Activated CD8-positive, alpha-beta memory T cell treated with anti-CD3 and anti-CD28 coated beads for 24 hours (primary cell): ENCODE measurements around the gene TIMMDC1.

Source experiments
- DNase-seq: peaks from one replicate; pipeline ENCODE4 v3.0.0-alpha.2; 2020

Gene TIMMDC1, protein sequence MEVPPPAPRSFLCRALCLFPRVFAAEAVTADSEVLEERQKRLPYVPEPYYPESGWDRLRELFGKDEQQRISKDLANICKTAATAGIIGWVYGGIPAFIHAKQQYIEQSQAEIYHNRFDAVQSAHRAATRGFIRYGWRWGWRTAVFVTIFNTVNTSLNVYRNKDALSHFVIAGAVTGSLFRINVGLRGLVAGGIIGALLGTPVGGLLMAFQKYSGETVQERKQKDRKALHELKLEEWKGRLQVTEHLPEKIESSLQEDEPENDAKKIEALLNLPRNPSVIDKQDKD

DNA sequence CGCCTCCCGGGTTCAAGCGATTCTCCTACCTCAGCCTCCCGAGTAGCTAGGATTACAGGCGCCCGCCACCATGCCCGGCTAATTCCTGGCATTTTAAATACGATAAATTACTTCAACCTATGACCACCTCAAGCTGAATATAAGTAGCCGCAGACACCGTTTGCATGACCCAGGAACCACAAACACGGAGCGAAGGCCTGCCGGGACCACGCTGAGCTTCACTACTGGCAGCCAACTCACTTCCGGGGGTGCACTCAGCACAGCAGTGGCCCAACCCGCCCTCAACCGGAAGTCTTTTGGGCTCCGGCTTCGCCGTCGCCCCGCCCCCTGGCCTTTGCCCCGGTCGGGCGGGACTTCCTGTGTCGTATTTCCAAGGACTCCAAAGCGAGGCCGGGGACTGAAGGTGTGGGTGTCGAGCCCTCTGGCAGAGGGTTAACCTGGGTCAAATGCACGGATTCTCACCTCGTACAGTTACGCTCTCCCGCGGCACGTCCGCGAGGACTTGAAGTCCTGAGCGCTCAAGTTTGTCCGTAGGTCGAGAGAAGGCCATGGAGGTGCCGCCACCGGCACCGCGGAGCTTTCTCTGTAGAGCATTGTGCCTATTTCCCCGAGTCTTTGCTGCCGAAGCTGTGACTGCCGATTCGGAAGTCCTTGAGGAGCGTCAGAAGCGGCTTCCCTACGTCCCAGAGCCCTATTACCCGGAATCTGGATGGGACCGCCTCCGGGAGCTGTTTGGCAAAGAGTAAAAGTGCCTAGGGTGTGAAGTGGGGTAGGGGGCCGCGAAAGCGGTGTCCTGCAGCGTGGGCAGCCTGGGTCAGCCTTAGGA is at the start of gene TIMMDC1:
Gene TIMMDC1 (plus strand): TSS at position 362 of the 826 bp plus-strand sequence. CDS start 187 bp downstream, at position 549.
- peak; percentile 98 for DNase-seq

DNA sequence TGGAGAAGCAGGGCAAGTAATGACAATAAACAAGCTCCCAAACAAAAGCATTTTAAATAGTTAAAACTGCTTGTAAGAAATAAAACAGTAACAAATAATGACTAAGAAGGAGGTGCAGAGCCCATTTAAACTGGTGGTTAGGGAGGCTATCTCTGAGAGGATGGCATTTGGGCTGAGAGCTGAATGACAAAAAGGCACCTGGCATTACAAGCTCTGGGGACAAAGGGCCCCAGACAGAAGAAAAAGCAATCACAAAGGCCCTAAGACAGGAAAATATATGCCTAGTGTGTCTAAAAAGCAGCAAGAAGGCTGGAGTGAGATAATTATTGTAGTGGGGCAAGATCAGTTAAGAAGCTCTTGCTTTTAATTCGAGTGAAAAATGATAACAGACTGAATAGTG is 44.5 kb upstream of the TIMMDC1 start:
- no peak for DNase-seq

DNA sequence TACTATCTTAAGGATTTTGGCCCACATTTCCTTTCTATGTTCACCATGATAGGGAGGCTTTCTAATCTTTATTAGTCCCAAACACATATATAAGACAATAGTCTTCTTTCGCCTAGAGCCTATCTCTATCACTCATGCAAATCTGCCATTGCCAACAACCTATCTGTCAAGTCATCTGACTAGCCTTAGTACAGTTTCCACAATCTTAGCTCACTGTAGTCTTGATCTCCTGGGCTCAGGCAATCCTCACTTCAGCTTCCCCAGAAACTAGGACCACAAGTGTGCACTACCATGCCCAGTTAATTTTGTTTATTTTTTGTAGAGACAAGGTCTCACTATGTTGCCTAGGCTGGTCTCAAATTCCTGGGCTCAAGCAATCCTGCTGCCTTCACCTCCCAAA is 41.9 kb upstream of the TIMMDC1 start:
- no peak for DNase-seq

DNA sequence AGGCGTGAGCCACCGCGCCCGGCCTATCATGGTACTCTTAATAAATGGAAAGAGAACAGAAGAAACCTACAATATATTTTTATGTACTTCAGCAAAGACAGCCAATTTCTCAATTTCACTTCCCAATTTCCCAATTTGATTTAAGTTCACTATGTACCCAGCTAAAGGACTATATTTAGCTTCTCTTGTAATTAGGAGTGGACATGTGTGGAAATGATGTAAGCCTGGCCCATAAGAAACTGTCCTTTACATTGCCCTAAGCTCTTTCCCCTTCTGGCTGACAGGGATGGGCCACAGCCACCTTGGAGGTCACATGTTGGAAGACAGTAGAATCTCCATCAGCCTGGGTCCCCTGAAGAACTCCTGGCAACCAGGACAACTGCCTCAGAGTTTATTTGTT is 41.1 kb upstream of the TIMMDC1 start:
- DNase-seq = no peak

DNA sequence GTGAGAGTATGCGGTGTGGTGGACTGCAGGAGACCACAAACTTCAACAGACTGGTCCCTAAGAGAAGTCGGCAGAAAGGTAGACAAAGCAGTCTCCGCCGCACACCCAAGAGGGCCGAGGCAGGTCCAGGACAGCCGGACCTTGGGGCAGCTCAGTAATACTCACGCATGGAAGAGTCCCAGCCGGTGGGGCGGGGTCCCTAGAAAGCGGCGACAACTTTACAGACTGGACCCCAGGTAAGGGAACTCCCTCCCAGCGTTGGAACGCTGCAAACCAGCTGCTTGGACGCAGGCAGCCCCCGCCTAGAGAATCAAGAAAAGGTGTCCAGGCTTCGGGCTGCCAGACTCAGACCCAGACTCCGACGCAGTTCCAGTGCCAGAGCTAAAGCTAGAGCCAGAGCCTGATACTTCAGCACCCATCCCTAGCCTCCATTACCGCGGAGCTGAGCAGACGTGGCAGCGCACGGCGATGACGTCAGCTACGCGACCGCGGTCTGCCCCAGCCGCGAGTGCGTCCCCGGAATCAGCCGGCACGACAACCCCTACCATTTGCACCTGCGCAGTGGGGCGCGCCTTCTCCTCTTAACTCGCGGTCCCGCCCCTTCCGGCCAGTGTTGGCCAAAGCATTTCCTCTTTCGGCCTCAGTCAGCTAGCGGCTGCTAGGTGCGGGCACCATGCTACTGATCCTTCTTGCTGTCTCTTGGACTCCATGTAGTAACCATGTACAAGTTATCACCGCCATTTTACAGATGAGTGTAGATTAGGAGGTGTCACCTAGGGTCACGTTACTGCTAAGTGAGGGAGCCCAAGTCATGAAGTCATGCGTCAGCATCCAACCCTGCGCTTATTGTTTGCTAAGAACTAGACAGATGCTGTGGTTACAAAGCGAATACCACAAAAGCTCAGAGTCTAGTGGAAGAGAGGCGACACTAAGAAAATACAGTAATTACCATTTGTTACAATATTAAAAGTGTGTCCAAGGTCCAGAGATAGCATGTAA is 34.9 kb upstream of the TIMMDC1 start, which contains the start of gene TMEM39A:
Gene TMEM39A (minus strand): TSS at position 445 of the 999 bp plus-strand sequence. CDS start 1,541 bp downstream, outside the sequence.
- DNase-seq = peak; percentile 100

DNA sequence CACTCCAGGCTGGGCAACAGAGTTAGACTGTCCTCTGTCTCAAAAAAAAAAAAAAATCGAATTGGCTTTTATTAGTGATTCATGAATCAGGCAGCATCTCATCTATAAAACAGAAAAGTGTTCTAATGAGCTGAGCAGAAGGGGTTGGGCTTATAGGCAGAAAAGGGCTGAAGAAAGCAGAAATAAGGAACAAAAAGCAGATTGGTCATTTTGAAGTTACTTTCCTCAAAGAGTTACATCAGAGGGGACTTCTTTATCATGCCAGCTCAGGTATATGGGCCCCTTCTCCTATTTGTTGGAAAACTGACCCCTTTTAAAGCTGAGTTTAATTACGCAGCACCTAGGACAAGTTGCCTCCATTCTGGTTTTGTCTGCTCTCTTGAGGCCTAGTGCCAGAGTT is 30.3 kb upstream of the TIMMDC1 start:
- no peak for DNase-seq

DNA sequence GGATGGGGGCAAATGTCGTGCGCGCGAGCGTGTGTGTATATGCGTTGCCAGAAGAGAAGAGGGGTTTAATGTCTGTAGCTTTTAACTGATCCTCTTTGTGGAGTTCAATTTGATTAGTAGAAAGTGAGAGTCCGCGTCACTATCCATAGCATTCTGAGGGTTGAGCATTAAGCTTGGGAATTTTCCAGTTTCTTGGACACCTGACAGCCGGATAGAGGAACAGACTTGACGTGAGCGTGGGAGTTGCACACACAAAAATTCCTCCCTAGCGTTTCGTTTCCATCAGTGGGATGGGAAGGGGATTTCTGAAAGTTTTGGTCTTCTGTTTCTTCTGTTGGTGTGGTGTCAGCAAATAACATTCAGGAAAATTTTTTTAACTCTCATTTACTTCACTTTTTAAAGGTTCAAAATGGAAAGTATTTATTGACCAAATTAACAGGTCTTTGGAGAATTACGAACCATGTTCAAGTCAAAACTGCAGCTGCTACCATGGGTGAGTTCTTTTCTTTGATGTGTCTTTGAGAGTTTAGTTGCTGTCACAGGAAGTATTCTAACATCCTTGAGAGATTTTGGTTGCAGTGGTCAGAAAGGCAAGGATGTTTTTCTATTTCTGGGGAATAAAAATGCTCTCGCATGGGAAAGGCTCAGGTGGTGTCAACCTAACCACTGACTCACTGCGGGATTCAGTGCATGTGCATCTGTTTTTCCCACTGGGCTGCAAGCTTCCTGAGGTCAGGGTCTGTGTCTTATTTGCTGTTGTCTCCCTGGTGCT is 28.7 kb upstream of the TIMMDC1 start:
- no peak for DNase-seq

DNA sequence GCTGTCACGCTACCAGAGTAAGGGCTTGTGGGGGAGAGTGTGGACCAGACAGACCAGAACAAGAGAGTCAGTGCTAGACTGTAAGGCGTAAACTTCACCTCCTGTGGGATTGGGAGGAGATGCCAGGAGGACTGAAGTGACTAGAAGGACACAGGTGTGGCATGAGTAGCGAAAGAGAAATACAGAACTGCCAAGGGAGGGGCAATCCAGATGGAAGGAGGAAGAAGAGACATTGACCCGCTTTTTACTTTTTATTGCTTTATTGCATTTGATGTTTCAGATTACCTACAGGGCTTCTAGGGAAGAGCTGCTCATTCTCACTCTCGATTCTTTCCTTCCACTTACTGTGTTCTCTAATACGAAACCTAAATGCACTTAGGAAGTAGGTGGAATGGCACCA is 27.5 kb upstream of the TIMMDC1 start:
- no peak for DNase-seq

DNA sequence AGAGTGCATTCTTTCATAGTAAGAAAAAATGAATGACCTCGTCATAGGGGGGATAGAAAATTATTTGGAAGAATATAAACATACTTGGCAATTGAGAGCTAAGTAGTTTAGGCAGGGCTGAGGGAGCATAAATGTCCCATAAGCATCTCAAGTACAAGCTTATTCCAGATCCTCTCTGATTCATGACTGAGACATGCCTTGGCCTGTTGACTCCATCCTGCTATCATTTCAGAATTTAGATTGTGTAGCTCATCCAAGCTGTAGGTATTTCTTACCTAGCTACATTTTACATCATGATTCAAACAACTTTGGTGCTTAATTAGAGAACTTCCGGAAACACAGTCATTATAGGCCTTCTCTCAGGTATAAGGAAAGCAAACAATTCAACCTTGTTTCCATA is 17.3 kb upstream of the TIMMDC1 start:
- no peak for DNase-seq

DNA sequence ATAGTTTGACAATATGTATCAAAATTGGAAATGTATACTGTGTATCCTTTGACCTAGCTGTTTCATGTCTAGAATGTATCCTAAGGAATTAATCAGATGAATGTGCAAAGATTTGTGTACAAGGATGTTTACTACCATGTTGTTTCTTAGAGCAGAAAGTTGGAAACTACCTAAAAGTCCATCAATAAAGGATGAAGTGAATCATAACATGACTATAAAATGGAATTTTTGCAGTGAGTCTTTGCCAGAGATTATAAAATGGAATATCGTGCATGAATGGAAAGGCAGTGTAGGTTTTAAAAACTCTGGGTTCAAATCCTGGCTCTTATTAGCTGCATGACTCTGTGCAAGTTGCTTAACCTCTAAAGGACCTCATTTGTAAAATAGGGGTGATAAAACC is 15.2 kb upstream of the TIMMDC1 start:
- no peak for DNase-seq

DNA sequence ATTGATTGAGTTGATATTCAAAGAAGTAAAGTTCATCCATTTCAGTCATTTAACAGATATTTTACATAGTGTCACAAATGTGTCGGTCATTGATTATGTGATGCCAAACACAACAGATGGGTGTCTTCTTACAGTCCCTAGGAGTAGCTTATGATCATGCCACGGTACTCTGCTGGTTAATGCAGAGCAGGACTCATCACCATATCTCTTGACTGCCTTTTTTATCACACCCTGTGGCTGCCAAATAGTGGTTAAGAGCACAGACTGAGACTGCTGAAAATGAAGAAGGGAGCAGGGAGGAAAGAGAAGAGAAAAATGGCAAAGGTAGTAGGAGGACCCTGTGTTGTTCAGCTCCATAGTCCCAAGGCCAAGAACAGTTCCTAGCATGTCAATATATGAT is 12.8 kb upstream of the TIMMDC1 start:
- DNase-seq = no peak

DNA sequence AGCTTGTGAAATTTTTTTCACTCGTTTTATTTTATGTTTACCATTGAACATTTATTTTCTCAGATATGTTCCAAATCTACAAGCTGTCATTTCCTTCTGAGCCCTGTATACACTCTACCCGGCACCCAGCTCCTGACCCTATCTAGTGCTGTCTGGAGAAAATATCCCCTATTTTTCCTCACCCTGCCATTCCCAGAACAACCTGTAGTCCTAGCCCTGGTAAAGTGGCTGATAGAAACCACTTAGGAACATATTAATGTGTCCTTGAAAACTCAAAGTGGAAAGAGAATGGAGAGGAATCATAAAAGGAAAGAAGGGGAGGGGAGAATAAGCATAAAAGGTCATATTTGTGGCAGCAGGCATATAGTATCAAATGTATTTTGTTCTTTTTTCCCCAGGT is 8.2 kb upstream of the TIMMDC1 start:
- DNase-seq = no peak

DNA sequence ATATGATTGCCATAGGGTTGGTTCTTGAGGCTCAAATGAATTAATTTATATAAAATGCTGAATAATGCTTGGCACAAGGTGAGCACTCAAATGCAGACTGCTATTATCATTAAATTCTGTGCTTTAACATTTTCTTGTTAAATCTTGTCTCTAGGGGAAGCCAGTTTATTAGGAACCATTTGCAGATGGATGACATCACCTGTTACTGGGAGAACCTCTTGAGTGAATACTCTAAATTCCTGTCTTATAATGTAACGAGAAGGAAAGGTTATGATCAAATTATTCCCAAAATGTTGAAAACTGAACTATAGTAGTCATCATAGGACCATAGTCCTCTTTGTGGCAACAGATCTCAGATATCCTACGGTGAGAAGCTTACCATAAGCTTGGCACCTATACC is 6.2 kb upstream of the TIMMDC1 start:
- no peak for DNase-seq

DNA sequence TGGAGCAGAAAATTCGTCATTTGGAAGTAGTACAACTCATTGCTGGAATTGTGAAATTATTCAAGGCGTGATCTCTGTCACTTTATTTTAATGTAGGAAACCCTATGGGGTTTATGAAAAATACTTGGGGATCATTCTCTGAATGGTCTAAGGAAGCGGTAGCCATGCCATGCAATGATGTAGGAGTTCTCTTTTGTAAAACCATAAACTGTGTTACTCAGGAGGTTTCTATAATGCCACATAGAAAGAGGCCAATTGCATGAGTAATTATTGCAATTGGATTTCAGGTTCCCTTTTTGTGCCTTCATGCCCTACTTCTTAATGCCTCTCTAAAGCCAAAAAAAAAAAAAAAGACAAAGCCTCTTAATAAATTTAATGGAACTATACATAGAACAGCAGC is 5.5 kb upstream of the TIMMDC1 start:
- DNase-seq = no peak

DNA sequence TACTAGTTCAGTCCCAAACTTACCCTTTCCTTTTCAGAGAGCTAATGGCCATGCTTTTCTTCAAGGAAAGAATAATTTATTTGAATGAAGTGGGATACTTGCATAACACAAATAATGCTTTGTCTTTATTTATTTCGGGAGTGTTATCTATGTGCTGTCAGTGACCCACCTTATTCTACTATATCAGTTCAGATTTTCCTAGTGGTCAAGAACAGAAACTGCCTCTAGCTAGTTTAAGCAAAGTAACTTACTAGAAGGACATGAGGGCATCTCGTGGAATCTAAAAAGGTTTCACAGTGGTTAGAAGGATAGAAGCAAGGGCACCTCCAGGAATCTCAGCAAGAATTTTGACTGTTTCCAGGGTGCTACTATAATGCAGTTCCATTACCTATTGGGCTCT is 3.8 kb upstream of the TIMMDC1 start:
- no peak for DNase-seq

DNA sequence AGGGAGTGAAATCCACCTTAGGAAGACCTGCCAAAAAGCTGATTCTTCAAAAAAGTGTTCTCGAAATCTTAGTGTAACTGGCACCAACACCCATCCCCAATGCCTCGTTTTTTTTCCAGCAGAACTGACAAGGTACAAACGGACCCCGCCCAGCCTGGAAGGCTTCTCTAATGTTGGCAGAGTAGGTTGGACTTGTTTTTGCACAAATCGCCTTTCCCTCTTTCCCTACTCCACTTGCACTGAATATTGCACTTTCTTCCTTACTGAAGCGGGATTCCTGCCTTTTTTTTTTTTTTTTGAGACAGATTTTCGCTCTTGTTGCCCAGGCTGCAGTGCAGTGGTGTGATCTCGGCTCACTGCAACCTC is 544 bp upstream of the TIMMDC1 start:
- no peak for DNase-seq

DNA sequence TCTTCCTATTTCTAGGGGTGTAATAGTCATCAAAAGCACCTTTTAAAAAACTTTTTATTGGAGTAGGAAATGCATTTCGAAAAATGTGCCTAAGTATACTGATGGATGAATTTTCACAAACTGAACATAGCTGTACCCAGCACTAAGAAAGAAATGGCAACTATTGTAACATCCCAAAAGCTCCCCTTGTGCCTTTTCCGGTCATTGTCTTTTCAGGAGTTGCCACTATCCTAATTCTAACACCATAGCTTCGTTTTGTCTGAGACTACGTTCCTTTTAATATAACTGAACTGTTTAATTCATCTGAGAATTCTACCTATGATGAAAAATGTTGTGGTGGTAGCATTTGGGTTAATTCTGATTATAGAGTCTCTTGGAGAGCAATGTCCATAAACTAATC is 1.9 kb downstream of the TIMMDC1 start:
- no peak for DNase-seq

DNA sequence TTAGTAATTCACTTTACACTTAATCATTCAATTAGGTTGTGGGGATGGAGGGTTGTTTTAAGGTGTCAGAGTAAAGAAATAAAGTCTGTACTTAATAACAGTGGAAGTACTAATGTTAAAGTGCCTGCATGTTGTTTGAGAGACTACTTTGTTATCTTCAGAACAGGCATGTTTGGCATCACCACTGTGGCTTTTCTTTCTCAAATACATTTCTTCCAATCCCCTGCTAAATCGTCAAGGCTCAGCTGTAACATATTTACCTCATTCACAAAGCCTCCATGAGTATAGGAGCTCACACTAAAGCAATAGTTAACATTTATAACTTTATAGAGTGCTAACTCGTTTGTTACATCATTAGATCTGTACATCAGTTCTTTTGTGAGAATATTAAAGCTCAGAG is 2.6 kb downstream of the TIMMDC1 start:
- no peak for DNase-seq

DNA sequence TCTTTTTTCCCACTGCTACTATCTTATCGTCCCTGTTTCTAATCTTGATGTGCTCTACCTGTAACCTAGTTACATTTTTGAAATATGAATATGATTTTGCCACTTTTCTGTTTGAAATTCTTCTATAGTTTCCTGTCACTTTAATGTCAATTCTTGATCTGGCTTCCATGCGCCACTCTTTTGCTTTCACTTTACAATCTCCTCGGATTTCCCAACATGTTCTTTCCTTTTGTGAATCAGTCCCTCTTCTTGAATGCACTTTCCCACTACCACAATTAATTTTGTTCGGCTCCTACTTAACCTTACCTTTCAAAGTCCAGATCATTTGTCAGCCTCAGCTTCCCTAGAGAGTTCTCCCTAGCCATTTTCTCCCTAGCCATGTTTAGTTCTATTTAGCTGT is 8.3 kb downstream of the TIMMDC1 start:
- no peak for DNase-seq

DNA sequence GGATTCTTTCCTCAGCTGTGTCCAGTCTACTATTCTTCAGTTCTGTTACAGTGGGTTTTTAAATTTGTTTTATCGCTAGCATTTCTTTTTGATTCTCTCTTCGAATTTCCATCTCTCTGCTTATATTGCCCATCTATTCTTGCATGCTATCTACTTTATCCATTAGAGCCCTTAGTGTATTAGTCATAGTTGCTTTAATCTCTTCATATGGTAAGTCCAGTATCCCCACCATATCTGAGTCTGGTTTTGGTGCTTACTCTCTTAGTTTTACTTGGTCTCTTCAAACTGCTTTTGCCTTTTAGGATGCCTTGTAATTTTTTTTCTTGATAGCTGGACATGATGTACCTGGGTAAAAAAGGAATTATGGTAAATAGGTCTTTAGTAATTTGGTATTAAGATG is 9.1 kb downstream of the TIMMDC1 start:
- DNase-seq = no peak

DNA sequence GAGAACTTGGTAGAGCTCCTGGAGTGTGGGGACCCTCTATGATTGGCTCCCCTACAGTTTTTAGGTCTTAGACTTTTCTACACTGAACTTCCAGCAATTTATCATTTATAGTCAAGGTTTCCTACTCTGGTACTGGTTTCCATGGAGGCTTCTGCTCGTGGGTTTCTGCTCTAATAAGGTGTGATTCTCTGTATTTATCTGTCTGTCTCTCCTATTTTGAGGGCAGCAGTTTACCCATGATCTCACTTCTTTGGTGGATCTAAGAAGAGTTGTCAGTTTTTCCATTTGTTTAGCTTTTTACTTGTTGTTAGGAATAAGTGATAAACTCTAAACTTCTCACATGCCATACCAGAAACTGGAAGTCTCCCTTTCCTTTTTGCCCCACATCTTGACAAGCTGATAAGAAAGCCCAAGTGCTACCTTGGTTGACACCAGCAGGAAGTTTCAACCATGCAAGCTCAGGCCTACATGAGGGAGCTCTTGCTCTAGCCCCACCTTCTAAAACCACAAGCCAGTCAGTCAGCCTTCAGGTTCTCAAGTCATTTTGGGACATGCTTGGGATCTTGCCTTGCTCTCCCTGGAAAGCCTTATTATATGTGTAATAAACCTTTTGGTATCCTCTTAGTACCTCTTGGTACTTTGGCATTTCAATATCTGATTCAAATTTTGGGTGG is 10.0 kb downstream of the TIMMDC1 start:
- DNase-seq = peak; percentile 61

DNA sequence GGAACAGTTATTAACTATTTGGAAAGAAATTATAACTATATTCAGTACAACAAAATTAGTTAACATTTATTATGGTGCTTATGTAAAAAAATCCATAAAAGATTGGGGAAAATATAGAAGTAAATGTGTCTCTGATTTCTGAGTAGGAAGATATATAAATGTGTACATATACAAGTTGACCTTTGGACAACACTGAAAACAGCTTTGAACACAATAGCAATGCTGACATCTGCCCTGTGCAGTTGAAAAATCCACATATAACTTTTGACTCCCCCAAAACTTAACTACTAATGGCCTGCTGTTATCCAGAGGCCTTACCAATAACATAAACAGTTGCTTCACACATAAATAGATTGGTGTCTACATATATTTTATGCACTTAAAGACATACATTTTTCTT is 12.3 kb downstream of the TIMMDC1 start:
- DNase-seq = no peak
